ENCODE measurements around the gene COMMD2. TPM values are rescaled to one million over a fixed set of nuclear protein-coding genes. Genes with fewer than 3 reads are reported as not detected.

Gene COMMD2
- total and polyA plus RNA-seq, 10 of the 15 experiments (the other 5 are each of a cell fraction or from before 2014, with no cell fraction given), result 23.0 to 97.0 (median 50.9) TPM

DNA sequence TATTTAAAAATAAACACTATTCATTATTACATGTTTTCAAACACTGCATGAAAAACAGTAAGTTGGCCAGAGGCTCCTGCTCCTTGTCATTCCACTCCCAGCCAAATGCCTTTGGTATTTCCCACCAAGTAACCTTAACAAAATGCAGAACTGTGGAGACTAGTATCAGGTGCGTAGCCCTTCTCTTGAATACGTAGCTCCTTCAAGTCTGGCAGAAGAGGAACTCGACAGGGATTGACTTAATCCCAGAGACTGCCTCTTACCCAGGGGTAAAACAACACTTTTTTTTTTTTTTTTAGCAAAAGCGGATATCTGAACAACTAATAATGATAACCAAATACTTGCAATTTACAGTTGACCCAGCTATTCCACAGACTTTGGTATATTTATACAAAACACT, 738 bp downstream of the COMMD2 start:
- no peak for ATAC-seq
- peaks cover 0 to 12% of the 10 kb centered on the region in 2 experiments; a peak in 2 of 4 replicates for H3K36me3 ChIP-seq (ENCODE audit: control insufficient read depth in 2 of 2, insufficient read depth in 2 of 2, low read length in 1 of 2)
- ChIA-PET RAD21 (ENCODE audit: unreplicated experiment) (interaction anchor here (0.9 to 3.4 kb wide), 8 partner anchors 15 to 220 kb away, joined by 3 to 34 read pairs (median 7); no protein-coding TSS in a partner anchor), SMC1A (ENCODE audit: uncharacterized antibody, unreplicated experiment) (interaction anchor here (0.6 to 3.1 kb wide), 22 partner anchors 9 to 261 kb away, joined by 3 to 26 read pairs (median 6); partner anchors contain the start of genes RNF13 and WWTR1), POLR2A (interaction anchor here (0.7 to 1.2 kb wide), 6 partner anchors 13 to 95 kb away, joined by 3 to 4 read pairs (median 3); no protein-coding TSS in a partner anchor), CTCF (interaction anchor here (0.6 to 4.7 kb wide), 18 partner anchors 14 to 255 kb away, joined by 3 to 49 read pairs (median 6); partner anchors contain the start of gene WWTR1)
- 1% methylated on average over 4 of the region's 4 CpGs for WGBS (ENCODE audit: insufficient coverage, insufficient replicate concordance, low lambda C conversion rate, missing lambda C conversion rate)
- no TSS peak for BruUV-seq (replicated peaks)
- no peak overlapping the region for H3K27ac ChIP-seq (ENCODE audit: control insufficient read depth, insufficient read depth)
- no peaks in the 10 kb centered on the region for H4K20me1 ChIP-seq (ENCODE audit: control insufficient read depth, insufficient read depth)
- intact Hi-C loops (cut with micrococcal nuclease; ENCODE audit: unreplicated experiment) (no loop called here), in situ Hi-C loops (cut with MboI) (no loop called here)
- FAIRE-seq, result no peak
- TF ChIP-seq ZNF24 (IDR thresholded peaks at IDR 0.05) (no peak), PML (IDR thresholded peaks at IDR 0.05; ENCODE audit: low read length) (no peak), TAF1 (IDR thresholded peaks at IDR 0.05; ENCODE audit: borderline replicate concordance, low read depth, low read length) (no peak), BHLHE40 (IDR thresholded peaks at IDR 0.05; ENCODE audit: borderline replicate concordance in 1 of 2, low read depth in 2 of 2, low read length in 1 of 2) (no peak), SREBF2 (IDR thresholded peaks at IDR 0.05; ENCODE audit: low read length) (no peak), TCF7 (IDR thresholded peaks at IDR 0.05; ENCODE audit: borderline replicate concordance) (no peak), PKNOX1 (IDR thresholded peaks at IDR 0.05) (no peak), CHD4 (IDR thresholded peaks at IDR 0.05) (no peak), BACH1 (IDR thresholded peaks at IDR 0.05; ENCODE audit: borderline replicate concordance) (no peak), ZNF274 (IDR thresholded peaks at IDR 0.05; ENCODE audit: insufficient read depth, insufficient read length) (no peak), IKZF2 (IDR thresholded peaks at IDR 0.05) (no peak), ATF3 (IDR thresholded peaks at IDR 0.05; ENCODE audit: borderline replicate concordance, extremely low read depth, low read depth, low read length) (no peak), BRCA1 (IDR thresholded peaks at IDR 0.05; ENCODE audit: low read depth, low read length) (no peak), ZBED1 (IDR thresholded peaks at IDR 0.05; ENCODE audit: borderline replicate concordance) (no peak), SMAD1 (IDR thresholded peaks at IDR 0.05; ENCODE audit: low read depth, partially characterized antibody) (no peak), FOS (IDR thresholded peaks at IDR 0.05; ENCODE audit: borderline replicate concordance, extremely low read depth, insufficient read length) (no peak), NFXL1 (IDR thresholded peaks at IDR 0.05; ENCODE audit: borderline replicate concordance) (no peak)
- H3K9ac ChIP-seq (ENCODE audit: control insufficient read depth, insufficient read depth, low read length), result peak overlapping the region; percentile 79
- peaks cover 6% of the 10 kb centered on the region for H3K79me2 ChIP-seq (ENCODE audit: control insufficient read depth, insufficient read depth, low read length)
- H3K9me3 ChIP-seq (replicated peaks; ENCODE audit: control insufficient read depth, insufficient read depth, low read length), result no peaks in the 10 kb centered on the region; the same call in 2 of the 3 replicates
- H2AFZ ChIP-seq (ENCODE audit: control insufficient read depth, low read depth, low read length), result peak overlapping the region; percentile 89
- H3K27me3 ChIP-seq (replicated peaks in 1 of 2; ENCODE audit: control insufficient read depth in 2 of 2, insufficient read depth in 2 of 2, low read length in 1 of 2), result no peaks in the 10 kb centered on the region
- H3K4me1 ChIP-seq (ENCODE audit: control insufficient read depth, insufficient read depth, low read length), result no peaks in the 10 kb centered on the region
- no peak for DNase-seq (ENCODE audit: low read depth, low spot score)
- peak overlapping the region; percentile 49 for H3K4me2 ChIP-seq (ENCODE audit: control insufficient read depth, insufficient read depth)
- peak overlapping the region; percentile 85 for H3K4me3 ChIP-seq
